Activated CD8-positive, alpha-beta memory T cell treated with anti-CD3 and anti-CD28 coated beads, Interleukin-2, amount 50 U/mL, for 24 hours (primary cell): ENCODE measurements around the gene TMEM242.

ENCODE experiments used
- DNase-seq: peaks from one replicate; pipeline ENCODE4 v3.0.0-alpha.2; 2020; ENCODE audit errors: extremely low read depth

The TMEM242 gene

DNA sequence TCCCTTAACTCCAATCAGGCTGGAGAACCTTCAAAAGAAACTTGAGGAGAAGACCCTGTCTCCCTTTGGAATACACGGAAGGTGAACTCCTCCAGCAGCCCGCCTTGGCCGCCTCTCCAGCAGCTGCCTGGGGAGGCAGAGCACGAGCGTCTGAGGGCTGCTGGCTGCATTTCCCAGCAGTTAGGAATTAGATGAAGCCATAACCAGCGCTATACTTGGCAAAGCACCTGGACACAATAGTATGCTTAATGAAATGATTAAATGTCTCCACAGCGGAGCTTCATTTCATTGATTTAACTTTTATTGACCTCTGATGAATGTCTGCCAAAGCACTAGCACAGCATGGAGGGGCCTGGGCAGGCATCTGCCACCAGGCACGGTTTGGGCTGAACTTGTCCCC is 73.5 kb downstream of the TMEM242 start:
- no peak for DNase-seq

GRCh38 chr6:157248264-157248663 is 75.1 kb downstream of the TMEM242 start:
- DNase-seq = no peak

- no peak for DNase-seq
Observed at GRCh38 chr6:157246771-157247484, 76.4 kb downstream of the TMEM242 start.

- DNase-seq = no peak
Observed at GRCh38 chr6:157246048-157246630, 77.2 kb downstream of the TMEM242 start.

- DNase-seq = no peak
Observed at GRCh38 chr6:157245436-157245835, 77.9 kb downstream of the TMEM242 start.

- no peak for DNase-seq
Observed at GRCh38 chr6:157244780-157245179, 78.5 kb downstream of the TMEM242 start.

- no peak for DNase-seq
Observed at GRCh38 chr6:157244175-157244574, 79.1 kb downstream of the TMEM242 start.

- DNase-seq = no peak
Observed at GRCh38 chr6:157242791-157243190, 80.5 kb downstream of the TMEM242 start.

DNA sequence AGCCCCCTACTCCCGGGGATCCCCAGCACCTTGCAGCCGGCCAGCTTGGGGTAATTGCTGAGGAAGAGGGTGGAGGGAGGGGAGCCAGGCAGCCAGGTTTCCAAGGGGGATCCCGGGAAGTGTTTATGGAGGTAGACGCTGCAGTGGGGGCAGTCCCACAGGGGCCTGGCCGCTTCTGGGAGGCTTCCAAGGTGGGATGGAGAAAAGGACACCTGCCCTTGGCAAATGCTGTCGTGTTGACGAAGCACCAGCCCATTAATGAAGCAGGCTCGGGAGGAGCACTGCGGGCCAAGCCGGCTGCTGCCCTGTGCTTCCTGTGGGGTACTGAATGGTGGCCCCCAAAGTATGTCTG is 82.4 kb downstream of the TMEM242 start:
- DNase-seq = no peak

DNA sequence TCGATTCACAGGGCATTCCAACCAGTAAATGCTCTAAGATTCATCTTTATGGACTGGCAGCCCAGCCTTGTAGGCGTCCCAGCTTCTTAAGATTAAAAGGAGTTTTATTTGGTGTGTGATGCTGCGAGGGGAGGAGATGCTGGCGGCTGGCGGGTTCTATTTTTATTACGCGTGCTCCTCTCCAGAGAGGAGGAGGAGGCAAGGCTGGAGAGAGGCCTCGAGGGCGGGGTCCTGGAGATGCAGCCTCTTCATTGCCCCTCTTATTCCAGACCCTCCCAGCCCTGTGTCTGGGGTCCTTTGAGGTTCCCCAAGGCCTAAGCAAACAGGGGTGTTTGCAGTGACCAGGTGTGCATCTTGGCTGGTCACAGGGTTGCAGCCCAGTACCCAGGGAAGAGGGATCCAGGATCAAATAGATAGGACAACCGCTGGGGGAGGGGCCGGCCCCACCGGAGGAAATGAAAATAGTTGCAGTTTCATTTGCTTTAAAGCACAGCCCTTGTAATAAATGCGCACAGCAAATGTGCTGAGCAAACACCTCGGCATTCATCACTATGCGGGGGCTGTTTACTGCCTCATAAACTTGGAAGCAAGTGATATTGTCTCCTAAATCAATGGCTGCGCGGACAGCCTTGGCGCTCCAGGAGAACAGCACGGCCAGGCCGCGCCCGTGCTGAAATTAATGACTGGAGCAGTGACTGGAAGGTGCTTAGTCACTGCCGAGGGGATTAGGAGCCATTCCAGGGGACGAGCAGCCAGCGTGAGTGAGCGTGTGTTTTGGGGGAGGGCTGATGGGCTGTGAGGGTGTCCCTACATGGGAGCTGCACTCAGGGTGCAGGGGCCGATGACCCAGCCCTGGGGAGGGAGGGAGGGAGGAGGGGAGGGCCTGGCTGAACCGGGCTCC is 83.0 kb downstream of the TMEM242 start:
- no peak for DNase-seq

DNA sequence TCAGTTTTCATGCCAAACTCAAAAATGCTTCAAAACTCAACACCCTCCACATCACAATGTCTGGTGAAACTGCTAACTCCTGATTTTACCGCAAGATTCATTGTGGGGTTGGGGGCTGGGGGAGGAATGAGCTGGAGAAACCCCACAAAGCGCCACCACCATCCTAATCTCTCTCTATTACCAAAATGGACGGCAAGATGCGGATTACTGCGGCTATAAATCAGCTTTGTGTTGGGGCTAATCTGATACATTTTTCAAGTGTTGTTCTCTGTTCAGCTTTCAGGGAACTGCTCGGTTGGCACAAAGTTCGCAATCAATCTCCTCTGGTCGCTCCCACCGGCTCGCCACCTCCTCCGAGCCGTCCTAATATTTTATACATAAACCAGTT is 83.7 kb downstream of the TMEM242 start:
- no peak for DNase-seq
